CD4-positive, alpha-beta T cell treated with Interleukin-2 at 100 ng/mL for 4 hours (primary cell): ENCODE results near the gene FAM72A.
"Not testable (repeated sequence)": the region's sequence is repeated elsewhere in the genome, so short reads cannot be mapped to it uniquely, and the experiment has no call there.

Experiments
- DNase-seq: peaks from one replicate; pipeline ENCODE4 v3.0.0-alpha.2; 2020; ENCODE audit warnings: low spot score

Gene FAM72A

DNA sequence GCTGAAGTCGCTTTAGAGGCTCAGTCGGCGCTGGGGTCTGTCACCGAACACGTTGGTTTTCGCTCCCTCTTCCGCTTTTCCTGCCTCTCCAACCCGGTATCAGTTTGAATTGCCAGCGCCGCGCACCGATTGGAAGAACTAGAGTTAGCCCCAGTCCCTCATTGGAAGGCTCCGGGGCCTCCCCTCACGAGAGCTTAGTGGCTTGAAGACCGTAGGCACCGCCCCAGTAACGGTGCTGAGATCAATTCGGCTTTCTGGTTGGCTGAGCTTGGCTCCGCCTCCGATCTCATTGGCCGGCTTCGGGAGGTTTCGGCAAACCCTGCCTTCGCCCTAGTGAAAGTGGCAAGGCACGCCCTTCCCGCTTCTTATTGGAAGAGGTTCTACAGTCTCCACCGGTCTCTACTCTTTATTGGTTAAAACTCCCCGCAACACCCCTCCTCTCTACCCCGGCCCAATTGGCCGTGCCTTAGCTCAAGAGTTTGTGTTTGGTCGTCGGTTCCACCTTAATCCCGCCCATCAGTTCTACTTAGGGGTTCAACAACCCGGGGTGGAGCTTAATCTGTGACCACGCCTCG lies at the start of gene FAM72A:
Gene FAM72A (minus strand): TSS at position 51 of the 575 bp plus-strand sequence. CDS start 814 bp downstream, outside the sequence.
- DNase-seq: peak; percentile 99

DNA sequence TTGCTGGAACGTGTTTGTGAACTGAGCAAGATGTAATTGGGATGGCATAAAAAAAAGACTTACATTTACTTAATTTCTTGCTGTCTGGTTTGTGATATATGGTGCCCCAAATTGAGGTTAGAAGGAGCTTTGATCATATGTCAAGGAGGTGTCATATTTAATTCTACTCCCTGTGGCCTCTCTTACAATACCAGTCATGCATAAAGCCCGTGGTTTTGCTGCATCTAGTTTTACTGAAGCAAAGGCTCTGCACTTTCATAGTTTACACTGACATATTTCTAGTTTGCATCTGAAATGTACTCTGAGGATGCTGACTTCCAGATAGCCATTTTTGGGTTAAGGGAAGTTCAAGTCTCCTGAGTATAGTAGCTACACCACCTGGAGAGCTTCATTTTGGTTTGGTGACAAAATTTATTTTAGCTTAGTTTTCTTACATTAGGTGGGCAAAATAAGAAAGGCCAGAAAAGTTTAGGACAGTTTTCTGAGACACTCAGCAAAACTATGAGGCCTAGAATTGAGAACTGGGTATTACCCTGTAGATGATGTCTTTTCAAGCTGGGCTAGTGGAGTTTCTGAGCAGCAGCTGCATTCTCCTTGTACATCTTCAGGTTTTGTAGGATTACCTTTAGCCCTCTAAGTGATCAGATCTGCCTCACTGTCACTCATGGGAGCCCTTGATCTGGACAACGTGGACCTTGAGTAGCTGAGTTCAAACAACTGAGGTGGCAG lies 48.5 kb upstream of the FAM72A start:
- DNase-seq: not testable (repeated sequence)

GRCh38 chr1:206246129-206246886 lies 43.7 kb upstream of the FAM72A start:
- not testable (repeated sequence) for DNase-seq

GRCh38 chr1:206245479-206245878 lies 42.8 kb upstream of the FAM72A start:
- not testable (repeated sequence) for DNase-seq

GRCh38 chr1:206243335-206243734 lies 40.7 kb upstream of the FAM72A start:
- not testable (repeated sequence) for DNase-seq

DNA sequence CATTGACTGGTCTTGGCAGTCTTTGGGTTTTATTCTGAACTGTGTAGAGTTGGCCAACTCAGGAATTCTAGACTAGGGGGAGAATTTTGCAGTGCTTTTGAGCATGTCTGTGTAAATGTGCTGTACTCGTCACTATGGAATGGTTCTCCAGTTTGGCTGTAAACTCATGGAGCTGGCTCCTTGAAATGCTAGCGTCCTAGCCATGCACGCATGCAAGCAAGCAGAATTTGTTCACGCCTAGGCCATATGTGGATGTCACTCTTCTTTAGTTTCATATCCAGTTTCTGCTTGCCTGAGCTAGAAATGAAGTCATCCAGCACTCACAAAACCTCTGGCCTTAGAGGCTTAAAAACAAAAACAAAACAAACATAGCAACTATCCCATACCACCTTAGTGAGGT lies 37.6 kb upstream of the FAM72A start:
- not testable (repeated sequence) for DNase-seq

DNA sequence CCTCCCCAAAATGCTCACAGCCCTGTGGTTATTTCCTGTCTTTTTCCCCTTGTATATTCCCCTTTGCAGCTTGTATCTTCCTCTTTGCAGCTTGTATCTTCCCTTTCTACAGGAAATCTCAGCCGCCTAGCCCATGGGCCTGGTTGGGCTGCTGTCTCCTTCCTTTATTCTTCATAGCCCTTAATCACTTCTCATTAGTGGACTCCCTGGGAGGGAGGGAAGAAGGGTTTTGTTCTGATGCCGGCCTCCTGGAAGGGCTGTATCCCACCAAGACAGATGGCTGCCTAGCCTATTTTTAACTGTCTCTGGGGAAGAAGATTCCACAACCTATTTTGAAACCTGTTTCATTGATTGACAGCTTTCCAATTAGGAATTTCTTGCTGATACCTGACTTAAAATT lies 32.6 kb upstream of the FAM72A start:
- DNase-seq: not testable (repeated sequence)

DNA sequence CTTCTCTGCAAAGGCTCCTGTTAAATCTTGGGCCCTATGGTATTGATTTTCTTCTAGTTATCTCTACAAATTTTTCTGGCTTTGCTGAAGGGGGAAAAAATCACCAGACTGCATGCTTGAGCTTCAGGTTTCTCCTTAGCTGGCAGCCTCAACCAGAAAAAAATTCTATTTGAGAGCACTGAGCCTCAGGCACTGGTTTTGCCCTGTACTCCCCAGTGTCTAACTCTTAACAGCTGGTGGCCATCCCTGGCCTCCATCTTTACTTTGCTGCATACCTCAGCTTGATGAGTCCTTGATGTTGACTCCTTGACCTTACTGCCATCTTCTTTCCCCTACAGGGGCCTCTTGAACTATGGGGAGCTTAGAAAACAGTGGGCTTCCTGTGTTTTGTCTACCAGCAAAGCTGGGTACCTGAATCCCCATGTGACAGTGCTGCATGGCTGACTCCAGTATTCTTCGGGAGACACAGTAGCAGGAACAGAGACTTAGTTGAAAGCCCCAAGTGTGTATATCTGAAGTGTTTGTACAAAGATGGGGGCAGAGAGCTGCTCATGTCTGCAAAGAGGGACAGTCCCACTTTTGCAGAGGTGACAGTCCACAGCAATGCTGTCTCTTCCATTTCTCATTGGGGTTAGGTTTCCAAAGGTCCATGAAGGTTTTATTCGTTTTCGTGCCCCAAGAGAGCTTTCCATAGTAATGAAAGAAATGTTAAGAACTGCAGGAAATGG lies 31.7 kb upstream of the FAM72A start:
- not testable (repeated sequence) for DNase-seq

GRCh38 chr1:206232970-206233645 lies 30.5 kb upstream of the FAM72A start:
- not testable (repeated sequence) for DNase-seq

GRCh38 chr1:206231989-206232388 lies 29.4 kb upstream of the FAM72A start:
- DNase-seq: not testable (repeated sequence)

- not testable (repeated sequence) for DNase-seq
Measured at GRCh38 chr1:206229286-206229685, 26.6 kb upstream of the FAM72A start.

GRCh38 chr1:206226886-206227285 lies 24.2 kb upstream of the FAM72A start:
- DNase-seq: not testable (repeated sequence)

DNA sequence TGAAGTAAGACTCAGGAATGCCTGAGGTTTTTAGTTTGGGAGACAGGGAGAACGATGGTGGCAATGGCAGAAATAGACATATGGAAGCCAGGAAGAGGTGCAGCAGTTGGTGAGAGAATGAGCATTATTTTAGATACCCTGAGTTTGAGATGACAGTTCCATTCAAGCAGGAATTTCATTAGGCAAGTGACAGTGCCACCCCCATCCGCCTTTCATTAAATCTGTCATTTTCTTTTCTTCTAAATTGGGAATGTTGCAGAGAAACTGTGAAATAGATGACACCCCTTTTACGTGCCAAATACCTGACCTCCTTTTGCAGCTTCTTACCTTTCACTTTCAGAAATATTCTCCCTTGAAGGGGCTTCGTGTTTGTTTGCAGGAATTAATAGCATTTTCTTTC lies 22.7 kb upstream of the FAM72A start:
- not testable (repeated sequence) for DNase-seq

- not testable (repeated sequence) for DNase-seq
Measured at GRCh38 chr1:206224190-206224776, 21.6 kb upstream of the FAM72A start.

- not testable (repeated sequence) for DNase-seq
Measured at GRCh38 chr1:206221585-206221984, 18.9 kb upstream of the FAM72A start.

DNA sequence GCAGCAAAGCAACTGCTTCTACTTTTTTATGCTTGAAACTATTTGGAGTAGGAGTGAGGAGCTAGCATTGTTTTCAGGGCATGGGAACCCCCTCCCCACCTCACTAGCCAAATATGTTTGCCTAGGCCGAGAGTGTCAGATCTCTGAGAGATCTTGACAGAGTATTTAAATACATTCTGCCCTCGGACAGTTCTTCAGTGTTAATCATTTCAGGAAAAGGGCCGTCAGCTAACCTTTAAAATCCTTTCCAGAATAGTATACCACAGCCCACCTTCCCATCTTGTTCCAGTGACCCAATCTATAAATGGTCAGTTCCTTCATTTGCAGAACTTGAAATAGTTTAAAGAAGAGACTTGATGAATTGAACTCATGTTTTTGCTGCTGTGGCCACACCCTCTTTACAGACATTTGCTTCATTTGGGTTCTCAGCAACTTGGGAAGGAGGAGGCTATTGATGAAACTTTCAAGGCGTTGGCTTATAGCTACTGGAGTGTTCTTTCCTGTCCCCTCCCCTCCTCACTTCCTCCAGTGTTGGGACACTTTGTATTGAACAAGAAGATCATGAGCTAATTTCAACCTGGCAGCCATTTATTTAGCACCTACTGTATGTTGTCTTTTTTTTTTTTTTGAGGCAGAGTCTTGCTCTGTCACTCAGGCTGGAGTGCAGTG lies 17.8 kb upstream of the FAM72A start:
- not testable (repeated sequence) for DNase-seq

- not testable (repeated sequence) for DNase-seq
Measured at GRCh38 chr1:206219514-206220331, 17.1 kb upstream of the FAM72A start.

DNA sequence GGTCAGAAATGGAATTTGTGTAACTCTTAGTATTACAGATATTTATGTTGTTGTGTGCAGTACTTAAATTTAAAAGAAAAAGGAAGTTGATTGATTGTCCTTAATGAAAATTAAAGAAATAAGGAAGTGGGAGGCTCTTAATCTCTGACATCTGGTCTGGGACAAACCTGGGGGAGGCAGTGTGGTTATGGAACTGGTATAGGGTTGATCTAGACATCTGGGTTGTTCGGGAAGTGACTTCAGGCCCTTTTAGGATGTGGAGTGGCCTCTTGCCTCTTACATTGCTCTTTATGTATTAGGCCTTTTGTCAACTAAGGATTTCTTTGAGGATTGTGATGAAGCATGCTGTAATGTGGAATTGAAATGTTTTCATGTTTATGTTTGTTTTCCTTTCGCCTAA lies 16.1 kb upstream of the FAM72A start:
- DNase-seq: not testable (repeated sequence)

- DNase-seq: not testable (repeated sequence)
Measured at GRCh38 chr1:206218285-206218684, 15.6 kb upstream of the FAM72A start.
